ENCODE measurements around the gene OR2V2. TPM values are rescaled to one million over a fixed set of nuclear protein-coding genes. Genes with fewer than 3 reads are reported as not detected.
"Not testable (repeated sequence)": the region's sequence is repeated elsewhere in the genome, so short reads cannot be mapped to it uniquely, and the experiment has no call there.

Gene OR2V2, protein sequence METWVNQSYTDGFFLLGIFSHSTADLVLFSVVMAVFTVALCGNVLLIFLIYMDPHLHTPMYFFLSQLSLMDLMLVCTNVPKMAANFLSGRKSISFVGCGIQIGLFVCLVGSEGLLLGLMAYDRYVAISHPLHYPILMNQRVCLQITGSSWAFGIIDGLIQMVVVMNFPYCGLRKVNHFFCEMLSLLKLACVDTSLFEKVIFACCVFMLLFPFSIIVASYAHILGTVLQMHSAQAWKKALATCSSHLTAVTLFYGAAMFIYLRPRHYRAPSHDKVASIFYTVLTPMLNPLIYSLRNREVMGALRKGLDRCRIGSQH
- not detected in 2 replicates for total RNA-seq

DNA sequence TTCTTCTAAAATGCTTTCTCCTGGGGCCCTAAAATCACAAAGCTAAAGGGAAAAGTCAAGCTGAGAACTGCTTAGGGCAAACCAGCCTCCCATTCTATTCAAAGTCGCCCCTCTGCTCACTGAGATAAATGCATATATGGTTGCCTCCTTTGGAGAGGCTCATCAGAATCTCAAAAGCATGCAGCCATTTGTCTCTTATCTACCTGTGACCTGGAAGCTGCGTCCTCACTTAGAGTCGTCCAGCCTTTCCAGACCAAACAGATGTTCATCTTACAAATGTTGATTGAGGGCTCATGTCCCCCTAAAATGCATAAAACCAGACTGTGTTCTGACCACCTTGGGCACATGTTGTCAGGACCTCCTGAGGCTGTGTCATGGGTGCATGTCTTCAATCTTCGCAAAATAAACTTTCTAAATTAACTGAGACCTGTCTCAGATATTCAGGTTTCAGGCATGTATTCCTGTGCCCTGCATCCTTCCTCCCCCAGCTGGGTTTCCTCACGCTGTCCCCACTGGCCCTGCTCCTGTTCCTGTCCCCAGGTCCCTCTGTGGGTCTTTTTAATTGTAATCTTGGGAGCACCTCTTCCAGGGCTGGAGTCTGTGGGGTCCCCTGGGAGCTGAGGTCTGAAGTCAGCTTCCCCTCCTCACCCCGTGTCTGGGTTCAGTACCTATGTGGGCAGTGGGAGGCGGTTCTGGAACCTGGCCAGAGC is at the start of gene OR2V2:
Gene OR2V2 (plus strand): TSS at position 660 of the 710 bp plus-strand sequence. CDS start 7,357 bp downstream, outside the sequence.
- not testable (repeated sequence) for DNase-seq (ENCODE audit: low read depth, low spot score)

DNA sequence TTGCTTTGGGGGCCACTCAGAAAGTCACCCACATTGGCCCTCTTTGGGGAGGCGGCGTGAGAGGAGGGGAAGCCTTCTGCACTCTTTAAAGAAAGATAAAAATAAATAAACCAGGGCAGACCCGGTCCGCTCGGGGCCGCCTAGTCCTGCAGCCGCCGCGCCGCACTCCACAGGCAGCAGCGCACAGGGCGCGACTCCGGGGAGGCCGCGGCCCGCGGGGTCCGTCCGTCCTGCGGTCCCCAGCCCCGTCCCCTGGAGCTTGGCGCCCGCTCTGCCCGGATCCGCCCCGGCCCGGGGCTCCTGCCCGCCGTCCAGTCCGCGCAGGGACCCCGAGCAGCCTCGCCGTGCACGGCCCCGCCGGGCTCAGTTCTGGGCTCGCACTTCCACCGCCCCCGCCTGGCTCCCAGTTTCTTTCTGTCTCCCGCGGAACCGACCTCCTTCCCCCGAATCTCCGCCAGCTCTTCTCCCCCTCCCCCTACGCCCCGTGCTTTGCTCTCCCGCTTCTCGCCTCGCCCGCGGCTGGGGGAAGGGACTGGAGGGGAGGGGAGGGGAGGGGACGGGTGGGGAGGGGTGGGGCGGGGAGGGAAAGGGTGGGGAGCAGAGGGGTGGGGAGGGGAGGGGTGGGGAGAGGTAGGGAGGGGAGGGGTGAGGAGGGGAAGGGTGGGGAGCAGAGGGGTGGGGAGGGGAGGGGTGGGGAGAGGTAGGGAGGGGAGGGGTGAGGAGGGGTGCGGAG is 49.5 kb upstream of the OR2V2 start:
- not testable (repeated sequence) for DNase-seq (ENCODE audit: low read depth, low spot score)

DNA sequence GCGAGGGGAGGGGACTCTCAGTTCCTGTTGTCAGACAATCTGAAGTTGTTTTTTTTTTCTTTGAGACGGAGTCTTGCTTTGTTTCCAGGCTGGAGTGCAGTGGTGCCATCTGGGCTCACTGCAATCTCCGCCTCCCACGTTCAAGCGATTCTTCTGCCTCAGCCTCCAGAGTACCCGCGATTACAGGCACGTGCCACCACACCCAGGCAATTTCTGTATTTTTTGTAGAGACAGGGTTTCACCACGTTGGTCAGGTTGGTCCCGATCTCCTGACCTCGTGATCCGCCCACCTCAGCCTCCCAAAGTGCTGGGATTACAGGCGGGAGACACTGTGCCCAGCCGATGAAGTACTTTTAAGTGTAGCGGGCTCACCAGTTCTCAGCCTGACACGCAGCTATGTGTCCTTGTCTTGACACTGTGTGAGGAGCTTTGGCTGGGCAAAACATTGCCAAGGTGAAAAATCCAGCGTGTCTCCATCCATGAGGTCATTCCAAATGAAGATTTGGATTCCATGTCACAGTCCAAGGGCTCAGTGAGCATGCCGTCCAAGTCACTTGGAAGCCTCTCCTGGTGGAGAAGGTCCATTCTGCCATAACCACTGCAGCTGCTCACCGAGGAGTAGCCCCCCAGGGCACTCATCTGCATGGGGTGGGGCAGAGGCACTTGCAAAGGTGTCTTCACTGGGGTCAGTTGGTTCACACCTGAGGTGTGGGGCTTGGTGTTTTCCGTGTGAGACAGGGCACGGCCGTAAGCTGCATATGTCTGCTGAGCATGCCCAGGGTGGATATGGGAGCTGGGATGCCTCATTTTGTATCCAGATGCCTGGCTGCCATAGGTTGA is 48.4 kb upstream of the OR2V2 start:
- no peak for DNase-seq (ENCODE audit: low read depth, low spot score)

DNA sequence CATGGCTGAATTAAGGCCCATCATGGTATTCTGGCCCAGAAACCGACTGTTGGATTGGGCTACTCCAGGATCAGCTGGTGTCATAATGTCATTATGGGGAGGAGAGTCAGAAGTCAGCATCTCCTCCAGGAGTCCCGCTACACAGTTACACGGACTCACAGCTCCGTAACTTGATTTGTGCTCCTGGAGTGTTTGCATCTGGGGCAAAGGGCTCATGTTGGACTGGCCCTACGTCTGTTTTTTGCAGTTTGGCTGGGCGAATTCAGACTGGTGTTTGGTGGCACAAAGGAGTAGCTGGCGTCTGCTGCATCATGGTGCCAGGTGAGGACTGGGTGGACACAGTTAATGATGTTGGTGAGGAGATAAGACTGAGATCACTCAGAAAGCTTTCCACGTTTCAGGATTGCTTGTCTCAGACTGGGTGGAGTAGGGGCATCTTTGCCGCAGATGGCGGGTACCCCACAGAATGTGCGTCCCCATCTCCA is 47.7 kb upstream of the OR2V2 start:
- DNase-seq (ENCODE audit: low read depth, low spot score) = no peak

DNA sequence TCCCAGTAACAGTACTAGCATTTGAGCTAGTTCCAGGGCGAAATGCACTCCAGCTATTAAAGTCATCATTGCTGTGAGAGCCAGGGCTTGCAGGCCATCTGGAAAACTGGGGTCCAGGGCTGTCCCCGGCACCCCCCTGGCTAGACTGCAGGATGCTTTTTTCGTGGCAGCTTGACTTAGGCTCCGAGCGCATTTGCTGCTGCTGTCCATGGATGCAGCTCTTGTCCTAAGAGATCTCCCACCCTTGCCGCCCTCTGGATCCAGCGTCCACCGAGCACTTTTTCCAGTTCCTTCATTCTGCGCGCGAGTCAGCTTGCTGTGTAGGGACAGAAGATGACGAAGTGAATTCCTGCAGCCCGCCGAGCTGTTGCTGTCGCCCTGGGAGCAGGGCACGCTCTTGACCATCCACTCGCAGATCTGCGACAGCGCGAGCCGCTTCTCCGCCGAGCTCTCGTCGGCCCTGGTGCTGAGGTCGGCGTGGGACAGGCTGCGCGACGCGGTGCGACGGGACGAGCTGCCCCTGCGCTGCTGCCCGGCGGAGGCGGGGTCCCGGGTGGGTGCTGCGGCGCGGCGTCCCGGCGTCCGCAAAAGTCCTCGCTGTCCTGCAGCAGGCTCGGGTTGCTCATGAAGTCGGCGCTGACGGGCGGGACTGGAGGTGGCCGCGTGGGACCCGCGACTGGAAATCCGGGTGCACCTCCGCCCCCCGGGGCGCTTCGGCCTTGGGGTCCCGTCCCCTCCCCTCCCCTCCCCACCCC is 47.1 kb upstream of the OR2V2 start:
- no peak for DNase-seq (ENCODE audit: low read depth, low spot score)

DNA sequence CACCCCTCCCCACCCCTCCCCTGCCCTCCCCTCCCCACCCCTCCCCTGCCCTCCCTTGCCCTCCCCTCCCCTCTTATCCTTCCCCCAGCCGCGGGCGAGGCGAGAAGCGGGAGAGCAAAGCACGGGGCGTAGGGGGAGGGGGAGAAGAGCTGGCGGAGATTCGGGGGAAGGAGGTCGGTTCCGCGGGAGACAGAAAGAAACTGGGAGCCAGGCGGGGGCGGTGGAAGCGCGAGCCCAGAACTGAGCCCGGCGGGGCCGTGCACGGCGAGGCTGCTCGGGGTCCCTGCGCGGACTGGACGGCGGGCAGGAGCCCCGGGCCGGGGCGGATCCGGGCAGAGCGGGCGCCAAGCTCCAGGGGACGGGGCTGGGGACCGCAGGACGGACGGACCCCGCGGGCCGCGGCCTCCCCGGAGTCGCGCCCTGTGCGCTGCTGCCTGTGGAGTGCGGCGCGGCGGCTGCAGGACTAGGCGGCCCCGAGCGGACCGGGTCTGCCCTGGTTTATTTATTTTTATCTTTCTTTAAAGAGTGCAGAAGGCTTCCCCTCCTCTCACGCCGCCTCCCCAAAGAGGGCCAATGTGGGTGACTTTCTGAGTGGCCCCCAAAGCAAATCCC is 46.2 kb upstream of the OR2V2 start:
- DNase-seq (ENCODE audit: low read depth, low spot score) = not testable (repeated sequence)

DNA sequence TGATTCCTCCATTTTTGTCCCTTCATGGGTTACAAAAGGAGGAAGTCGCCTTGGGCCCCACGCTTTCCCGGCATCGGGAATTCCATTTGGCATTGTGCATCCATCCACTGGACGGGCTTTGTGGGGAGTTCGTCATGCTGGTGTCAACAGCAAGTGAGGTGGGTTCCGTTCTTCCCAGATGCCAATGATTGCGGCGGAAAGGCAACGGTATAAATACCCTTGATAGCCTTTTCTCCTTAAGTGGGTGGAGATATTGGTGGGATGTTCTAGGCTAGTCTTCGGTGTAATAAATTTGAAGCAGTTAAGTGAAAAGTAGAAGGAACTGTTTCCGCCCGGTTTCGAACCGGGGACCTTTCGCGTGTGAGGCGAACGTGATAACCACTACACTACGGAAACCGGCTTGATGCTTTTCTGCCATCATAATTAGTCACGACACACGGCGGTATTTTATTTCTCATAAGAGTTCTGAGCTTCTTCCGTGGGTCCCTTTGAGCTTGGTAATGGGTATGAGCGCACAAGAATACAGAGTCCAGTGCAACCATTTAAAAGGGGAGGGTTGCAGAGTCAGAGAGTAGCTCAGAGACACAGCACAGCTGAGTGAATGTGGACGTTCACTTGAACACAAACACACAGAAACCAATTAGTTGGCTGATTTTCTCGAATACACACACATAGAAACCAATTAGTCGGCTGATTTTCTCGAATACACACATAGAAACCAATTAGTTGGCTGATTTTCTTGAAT is 45.3 kb upstream of the OR2V2 start:
- DNase-seq (ENCODE audit: low read depth, low spot score) = not testable (repeated sequence)

DNA sequence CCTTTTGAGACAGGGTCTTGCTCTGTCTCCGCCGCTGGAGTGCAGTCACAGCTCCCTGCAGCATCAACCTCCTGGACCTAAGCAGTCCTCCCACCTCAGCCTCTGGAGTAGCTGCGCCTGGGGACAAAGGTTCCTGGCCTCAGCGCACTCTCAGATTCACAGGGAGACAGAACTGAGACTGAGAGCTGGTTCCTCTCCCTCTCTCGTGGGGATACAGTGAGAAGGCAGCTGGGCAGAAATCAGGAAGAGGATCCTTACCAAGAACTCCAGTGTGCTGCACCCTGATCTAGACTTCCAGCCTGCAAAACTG is 43.2 kb upstream of the OR2V2 start:
- DNase-seq (ENCODE audit: low read depth, low spot score) = not testable (repeated sequence)

DNA sequence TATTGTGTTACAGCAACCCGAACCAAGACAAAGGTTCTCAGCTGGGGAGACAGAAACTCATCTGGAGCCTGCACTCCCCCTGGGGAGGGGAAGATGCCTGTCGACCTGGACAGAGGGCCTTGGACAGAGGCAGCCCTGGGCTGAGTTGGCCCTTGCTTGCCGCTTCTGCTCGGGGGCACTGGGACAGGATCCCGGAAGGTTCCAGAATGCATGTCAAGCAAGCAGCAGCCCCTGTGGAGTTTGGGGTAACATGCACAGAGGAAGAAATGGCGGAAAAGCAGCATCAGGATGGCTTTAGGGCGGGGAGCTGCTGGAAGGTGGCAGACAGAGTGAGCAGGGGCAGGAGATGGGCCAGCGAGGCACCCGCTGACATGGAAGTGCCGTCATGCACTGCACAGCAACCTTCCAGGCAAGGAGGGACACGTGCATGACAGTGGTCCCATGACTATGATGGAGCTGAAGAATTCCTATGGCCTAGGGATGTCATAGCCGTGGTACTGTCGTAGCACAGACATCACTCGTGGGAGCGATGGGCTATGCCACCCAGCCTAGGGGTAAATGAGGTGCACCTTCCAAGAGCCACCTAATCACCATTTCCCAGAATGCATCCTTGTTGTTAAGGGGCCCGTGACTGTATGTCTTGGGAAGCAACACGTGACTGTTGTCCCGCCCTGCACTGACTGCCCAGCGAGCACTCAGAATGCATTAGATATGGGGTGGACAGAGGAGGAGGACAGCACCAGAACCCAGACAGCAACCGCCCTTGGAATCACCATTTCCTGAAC is 42.6 kb upstream of the OR2V2 start:
- not testable (repeated sequence) for DNase-seq (ENCODE audit: low read depth, low spot score)

DNA sequence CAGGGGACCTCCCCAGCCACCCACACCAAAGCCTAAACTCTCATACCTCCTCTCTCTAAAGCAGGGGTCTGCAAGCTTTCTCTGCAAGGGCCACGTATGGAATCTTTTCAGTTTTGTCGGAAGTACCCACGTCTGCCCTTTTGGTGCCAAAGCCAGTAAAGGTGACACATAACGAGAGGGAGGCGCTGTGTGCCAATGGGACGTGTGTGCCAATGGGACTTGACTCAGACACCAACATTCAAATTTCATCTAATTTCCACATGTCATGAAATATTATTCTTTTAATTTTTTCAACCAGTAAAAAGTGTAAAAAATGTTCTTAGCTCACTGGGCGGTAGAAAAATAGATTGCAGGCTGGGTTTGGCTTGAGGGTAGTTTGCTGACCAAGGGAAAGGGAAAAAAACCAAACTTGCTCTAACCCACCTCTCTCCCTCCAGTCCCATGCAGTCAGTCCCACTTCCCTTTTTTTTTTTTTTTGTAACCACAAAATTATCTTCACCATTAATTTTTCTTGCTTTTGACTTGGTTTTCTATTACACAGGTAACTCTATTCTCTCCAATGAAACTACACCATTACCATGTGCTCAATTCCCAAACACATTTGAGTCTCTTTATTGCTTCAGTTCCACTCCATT is 41.9 kb upstream of the OR2V2 start:
- DNase-seq (ENCODE audit: low read depth, low spot score) = no peak

DNA sequence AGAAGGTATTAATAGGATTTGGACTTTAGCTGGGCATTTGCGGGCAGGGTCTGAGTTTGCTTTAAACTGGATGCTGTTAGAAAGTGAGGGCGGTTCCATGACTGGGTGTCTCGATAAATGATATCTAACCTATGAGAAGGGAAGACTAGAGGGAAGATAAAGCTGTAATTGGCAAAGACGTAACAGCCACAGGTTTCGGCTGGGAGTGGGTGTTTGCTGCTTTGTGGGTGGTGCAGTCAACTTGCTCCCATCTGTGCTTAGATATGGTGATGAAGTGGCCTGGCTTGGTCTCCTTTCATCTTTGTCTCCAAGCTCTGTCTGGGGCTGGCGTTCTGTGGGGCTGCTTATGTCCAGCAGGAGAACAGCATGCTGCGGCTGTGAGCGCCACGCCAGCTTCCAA is 39.7 kb upstream of the OR2V2 start:
- no peak for DNase-seq (ENCODE audit: low read depth, low spot score)

DNA sequence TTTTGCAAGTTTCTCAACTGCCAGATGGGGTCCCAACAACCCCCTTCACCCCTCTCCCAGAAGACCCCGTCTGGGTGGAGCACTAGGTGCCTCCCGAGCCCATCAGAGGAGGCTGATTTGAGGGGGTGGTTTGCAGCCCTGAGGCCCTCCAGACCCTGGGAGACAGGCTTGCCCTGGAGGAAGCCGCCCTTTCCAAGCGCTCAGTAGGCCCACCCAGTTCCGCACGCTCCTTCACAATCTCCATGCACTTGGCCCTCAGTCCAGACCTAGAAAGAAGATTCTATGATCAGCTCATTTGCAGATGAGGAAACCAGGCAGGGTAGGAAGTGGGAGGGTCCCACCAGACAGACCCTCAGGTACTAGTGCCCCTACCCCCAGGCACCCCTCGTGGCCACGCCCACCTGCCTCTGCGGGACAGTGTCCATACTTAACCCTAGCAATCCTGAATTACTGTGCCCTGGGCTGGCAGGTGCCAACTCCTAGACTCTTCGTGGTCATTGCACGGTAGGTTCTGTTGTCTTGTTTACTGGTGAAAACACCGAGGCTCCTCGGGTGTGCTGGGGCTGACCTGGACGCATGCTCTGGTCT is 38.7 kb upstream of the OR2V2 start:
- DNase-seq (ENCODE audit: low read depth, low spot score) = no peak

DNA sequence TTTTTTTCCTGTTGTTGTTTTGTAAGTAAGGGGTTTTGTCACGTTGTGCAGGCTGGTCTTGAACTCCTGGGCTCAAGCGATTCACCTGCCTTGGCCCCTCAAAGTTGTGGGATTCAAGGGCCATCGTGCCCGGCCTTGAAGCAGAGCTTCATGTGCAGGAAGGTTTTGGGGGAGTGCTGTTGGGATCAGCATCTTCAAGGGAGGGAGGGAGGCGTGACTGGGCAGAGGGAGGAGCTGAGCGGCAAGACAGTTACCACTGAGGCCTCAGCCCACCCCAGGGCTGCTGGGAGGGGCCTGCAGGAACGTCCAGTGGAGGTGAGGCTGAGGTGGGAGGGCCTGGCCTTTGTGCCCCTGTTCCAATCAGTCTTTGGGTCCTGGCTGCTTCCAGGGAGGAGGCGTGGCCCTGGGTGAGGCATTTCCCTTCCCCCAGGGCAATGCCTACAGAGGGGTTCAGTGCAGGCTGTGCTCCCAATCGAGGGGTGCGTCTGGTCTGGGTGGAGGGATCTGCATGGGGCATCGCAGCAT is 37.8 kb upstream of the OR2V2 start:
- no peak for DNase-seq (ENCODE audit: low read depth, low spot score)

DNA sequence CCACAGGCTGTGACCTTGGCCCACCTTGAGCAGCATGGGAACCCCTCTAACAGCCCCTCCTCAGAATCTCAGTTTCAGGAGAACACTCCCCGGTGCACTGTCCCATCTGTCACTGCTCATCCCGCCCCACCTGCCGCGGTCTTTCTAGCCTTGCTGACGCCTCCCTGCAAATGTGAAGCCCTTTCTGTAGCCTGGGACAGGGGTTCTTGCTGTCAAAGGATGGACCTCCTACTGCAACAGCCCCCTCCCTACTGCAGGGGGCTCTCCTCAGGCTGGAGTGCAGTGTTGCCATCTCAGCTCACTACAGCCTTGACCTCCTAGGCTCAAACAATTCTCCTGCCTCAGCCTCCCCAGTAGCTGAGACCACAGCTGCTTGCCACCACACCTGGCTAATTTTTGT is 36.4 kb upstream of the OR2V2 start:
- no peak for DNase-seq (ENCODE audit: low read depth, low spot score)

DNA sequence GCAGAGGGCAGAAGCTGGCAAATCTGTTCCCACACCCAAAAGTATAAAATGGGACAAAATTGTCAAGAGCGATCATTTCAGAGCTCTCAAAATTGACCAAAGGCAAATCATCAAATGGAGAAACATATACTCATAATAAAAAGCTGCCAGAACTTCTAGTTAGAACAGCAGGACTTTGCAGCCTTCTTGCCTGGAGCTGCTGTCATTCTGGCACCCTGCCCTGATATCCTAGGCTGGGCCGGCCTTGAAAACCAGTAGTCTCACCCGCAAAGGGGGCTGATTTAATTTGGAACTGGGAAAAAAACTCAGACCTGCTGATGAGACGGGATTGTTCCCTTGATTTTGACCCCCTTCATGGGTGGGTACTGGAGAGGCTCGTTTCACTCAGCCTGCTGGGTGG is 34.9 kb upstream of the OR2V2 start:
- no peak for DNase-seq (ENCODE audit: low read depth, low spot score)

DNA sequence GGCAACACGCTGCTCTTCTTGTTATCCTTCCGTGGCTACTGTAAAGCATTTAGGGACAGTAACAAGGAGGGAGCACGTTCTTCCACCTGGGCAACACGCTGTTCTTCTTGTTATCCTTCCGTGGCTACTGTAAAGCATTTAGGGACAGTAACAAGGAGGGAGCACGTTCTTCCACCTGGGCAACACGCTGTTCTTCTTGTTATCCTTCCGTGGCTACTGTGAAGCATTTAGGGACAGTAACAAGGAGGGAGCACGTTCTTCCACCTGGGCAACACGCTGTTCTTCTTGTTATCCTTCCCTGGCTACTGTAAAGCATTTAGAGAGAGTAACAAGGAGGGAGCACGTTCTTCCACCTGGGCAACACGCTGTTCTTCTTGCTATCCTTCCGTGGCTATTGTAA is 33.8 kb upstream of the OR2V2 start:
- DNase-seq (ENCODE audit: low read depth, low spot score) = not testable (repeated sequence)

DNA sequence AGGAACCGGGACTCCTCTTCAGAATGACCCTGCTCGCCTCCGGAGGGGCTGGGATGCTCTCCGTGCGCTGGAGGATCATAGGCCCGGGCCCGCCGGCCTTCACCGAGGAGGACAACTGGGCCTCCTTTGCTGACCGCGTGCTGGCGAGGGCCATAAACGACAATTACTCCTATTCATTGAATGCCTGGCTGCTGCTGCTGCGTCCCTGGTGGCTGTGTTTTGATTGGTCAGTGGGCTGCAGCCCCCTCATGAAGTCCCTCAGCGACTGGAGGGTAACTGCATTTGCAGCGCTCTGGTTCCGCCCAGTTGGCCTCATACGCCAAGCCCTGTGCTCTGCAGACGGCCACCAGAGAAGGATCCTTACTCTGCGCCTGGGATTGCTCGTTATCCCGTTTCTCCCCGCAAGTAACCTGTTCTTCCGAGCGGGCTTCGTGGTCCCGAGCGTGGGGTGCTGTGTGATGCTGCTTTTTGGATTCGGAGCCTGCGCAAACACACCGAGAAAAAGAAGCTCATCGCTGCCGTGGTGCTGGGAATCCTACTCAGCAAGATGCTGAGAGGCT is 33.0 kb upstream of the OR2V2 start:
- DNase-seq (ENCODE audit: low read depth, low spot score) = no peak

Data from pulmonary artery endothelial cell (primary cell).